GM19372 (cell line): ENCODE data around the gene KCNJ12.
"Not testable (repeated sequence)": the region's sequence is repeated elsewhere in the genome, so short reads cannot be mapped to it uniquely, and the experiment has no call there.

ENCODE experiments used
- ATAC-seq: cut with Tn5 transposase; IDR thresholded peaks from one replicate; pipeline ENCODE4 v1.9.1; 2021; ENCODE audit warnings: mild to moderate bottlenecking, low read depth, moderate library complexity; ENCODE audit not compliant: unreplicated experiment

KCNJ12 gene

GRCh38 chr17:21376081-21376758 is at the start of gene KCNJ12:
Gene KCNJ12 (plus strand): TSS chr17:21376357. CDS start chr17:21415343, 38,986 bp downstream.
- no peak for ATAC-seq

- ATAC-seq, result not testable (repeated sequence)
Observed at GRCh38 chr17:21327921-21328320, 48.2 kb upstream of the KCNJ12 start.

GRCh38 chr17:21328778-21329177 is 47.4 kb upstream of the KCNJ12 start:
- ATAC-seq, result not testable (repeated sequence)

GRCh38 chr17:21330436-21331160 is 45.6 kb upstream of the KCNJ12 start:
- no peak for ATAC-seq

GRCh38 chr17:21336541-21337294 is 39.4 kb upstream of the KCNJ12 start:
- ATAC-seq, result not testable (repeated sequence)

- not testable (repeated sequence) for ATAC-seq
Observed at GRCh38 chr17:21337981-21338625, 38.1 kb upstream of the KCNJ12 start.

- ATAC-seq, result no peak
Observed at GRCh38 chr17:21339011-21339410, 37.1 kb upstream of the KCNJ12 start.

- not testable (repeated sequence) for ATAC-seq
Observed at GRCh38 chr17:21339571-21339970, 36.6 kb upstream of the KCNJ12 start.

- ATAC-seq, result not testable (repeated sequence)
Observed at GRCh38 chr17:21340407-21340806, 35.8 kb upstream of the KCNJ12 start.

- not testable (repeated sequence) for ATAC-seq
Observed at GRCh38 chr17:21341279-21341678, 34.9 kb upstream of the KCNJ12 start.

GRCh38 chr17:21341925-21342540 is 34.1 kb upstream of the KCNJ12 start:
- ATAC-seq, result not testable (repeated sequence)

GRCh38 chr17:21343061-21343949 is 32.9 kb upstream of the KCNJ12 start:
- ATAC-seq, result not testable (repeated sequence)

- ATAC-seq, result not testable (repeated sequence)
Observed at GRCh38 chr17:21344801-21345200, 31.4 kb upstream of the KCNJ12 start.

- ATAC-seq, result no peak
Observed at GRCh38 chr17:21345236-21345635, 30.9 kb upstream of the KCNJ12 start.

GRCh38 chr17:21346107-21346506 is 30.1 kb upstream of the KCNJ12 start:
- ATAC-seq, result not testable (repeated sequence)

GRCh38 chr17:21346651-21347250 is 29.4 kb upstream of the KCNJ12 start:
- not testable (repeated sequence) for ATAC-seq

GRCh38 chr17:21347660-21348059 is 28.5 kb upstream of the KCNJ12 start:
- ATAC-seq, result not testable (repeated sequence)

GRCh38 chr17:21348081-21348925 is 27.9 kb upstream of the KCNJ12 start:
- not testable (repeated sequence) for ATAC-seq
